ENCODE measurements around the gene TRAF2. TPM values are rescaled to one million over a fixed set of nuclear protein-coding genes. Genes with fewer than 3 reads are reported as not detected.
A peak's percentile ranks its signal among the peaks of the same experiment; 100 is the strongest.

TRAF2 gene
- total and polyA plus RNA-seq, 2 of the 13 experiments (the other 11 are each of a cell fraction or from before 2014, with no cell fraction given), result 12.4 to 13.6 TPM

GRCh38 chr9:136847826-136848392 lies 38.4 kb upstream of the TRAF2 start (continued):
- no peak for TF ChIP-seq ZNF616 (CRISPR knock-in tag; IDR thresholded peaks at IDR 0.05; ENCODE audit: low read depth)
- peak; percentile 99 for TF ChIP-seq ZC3H13 (CRISPR knock-in tag; IDR thresholded peaks at IDR 0.05)
- peak; percentile 53; the same call in 1 of the 2 replicates for TF ChIP-seq ZNF782 (CRISPR knock-in tag; IDR thresholded peaks at IDR 0.05; ENCODE audit: borderline replicate concordance)
- TF ChIP-seq NR1H2 (CRISPR knock-in tag; IDR thresholded peaks at IDR 0.05; ENCODE audit: borderline replicate concordance, low read depth), result peak; percentile 69; the same call in 1 of the 2 replicates
- TF ChIP-seq ZNF33A (CRISPR knock-in tag; IDR thresholded peaks at IDR 0.05; ENCODE audit: borderline replicate concordance), result no peak
- peak; percentile 62; the same call in 1 of the 2 replicates for TF ChIP-seq ZNF564 (CRISPR knock-in tag; IDR thresholded peaks at IDR 0.05)
- peak; percentile 66; the same call in 1 of the 2 replicates for TF ChIP-seq ZGPAT (CRISPR knock-in tag; IDR thresholded peaks at IDR 0.05)
- TF ChIP-seq ZNF816 (CRISPR knock-in tag; IDR thresholded peaks at IDR 0.05; ENCODE audit: borderline replicate concordance), result no peak
- TF ChIP-seq HOXA9 (CRISPR knock-in tag; IDR thresholded peaks at IDR 0.05; ENCODE audit: borderline replicate concordance), result 0 out of 2 replicates have a peak, but pooled peaks have one; percentile 71
- TF ChIP-seq HDAC6 (IDR thresholded peaks at IDR 0.05; ENCODE audit: low read depth, low read length), result no peak
- peak; percentile 79; the same call in 1 of the 2 replicates for TF ChIP-seq ZNF274 (CRISPR knock-in tag; IDR thresholded peaks at IDR 0.05)
- peak; percentile 73 for TF ChIP-seq ZNF879 (CRISPR knock-in tag; IDR thresholded peaks at IDR 0.05)
- TF ChIP-seq ZNF768 (CRISPR knock-in tag; IDR thresholded peaks at IDR 0.05), result peak; percentile 93
- peak; percentile 47 for TF ChIP-seq RBM22 (optimal IDR thresholded peaks at IDR 0.05; ENCODE audit: low read length)
- no peak for TF ChIP-seq PHF5A (CRISPR knock-in tag; IDR thresholded peaks at IDR 0.05; ENCODE audit: low read depth, unreplicated experiment)
- TF ChIP-seq POLR2AphosphoS5 (IDR thresholded peaks at IDR 0.05; ENCODE audit: low read depth, low read length), result peak; percentile 68
- TF ChIP-seq ZSCAN21 (CRISPR knock-in tag; IDR thresholded peaks at IDR 0.05; ENCODE audit: borderline replicate concordance), result peak; percentile 69; the same call in 1 of the 2 replicates
- TF ChIP-seq POLR2G (IDR thresholded peaks at IDR 0.05; ENCODE audit: low read depth, low read length), result peak; percentile 92
- peak; percentile 66; the same call in 1 of the 2 replicates for TF ChIP-seq ZBTB34 (CRISPR knock-in tag; IDR thresholded peaks at IDR 0.05)
- TF ChIP-seq MZF1 (CRISPR knock-in tag; IDR thresholded peaks at IDR 0.05; ENCODE audit: borderline replicate concordance), result peak; percentile 66; the same call in 1 of the 2 replicates
- TF ChIP-seq ZBTB33 (CRISPR knock-in tag; IDR thresholded peaks at IDR 0.05), result peak; percentile 7; the same call in 1 of the 2 replicates
